Esophagus muscularis mucosa (tissue), 4 donors: Measurements from ENCODE around the gene COL3A1. TPM values are rescaled to one million over a fixed set of nuclear protein-coding genes. Genes with fewer than 3 reads are reported as not detected.

Experiments used
- DNase-seq: peaks from one replicate; pipeline ENCODE4 v3.0.0-alpha.2; 2017; ENCODE audit errors: extremely low spot score
- H3K27ac ChIP-seq, 4 donors: fragments of 200-600 bp; sonication (generic); replicated peaks in 1 of 4; 1 replicate in 3 of 4; 2 replicates in 1 of 4; pipeline ENCODE4 v1.5.1; 2016 to 2019; ENCODE audit warnings: mild to moderate bottlenecking in 1 of 4
- H3K27me3 ChIP-seq, 4 donors: fragments of 200-600 bp; sonication (generic); one replicate each; pipeline versions ENCODE4 v1.5.1 to v1.6.0; 2016 to 2019
- H3K36me3 ChIP-seq, 4 donors: fragments of 200-600 bp; sonication (generic); one replicate each; pipeline ENCODE4 v1.5.1; 2016 to 2019
- H3K4me1 ChIP-seq, 4 donors: fragments of 200-600 bp; sonication (generic); one replicate each; pipeline ENCODE4 v1.5.1; 2016 to 2019
- H3K4me3 ChIP-seq, 4 donors: fragments of 200-600 bp; sonication (generic); 1 replicate in 2 of 4; 2 replicates in 2 of 4; pipeline ENCODE4 v1.5.1; 2016 to 2019; ENCODE audit warnings: mild to moderate bottlenecking in 4 of 4, moderate library complexity in 1 of 4
- H3K9me3 ChIP-seq, 4 donors: fragments of 200-600 bp; sonication (generic); 1 replicate in 3 of 4; 2 replicates in 1 of 4; pipeline ENCODE4 v1.5.1; 2016 to 2019
- EP300 ChIP-seq: sonication (generic); formaldehyde crosslinking; IDR thresholded peaks from one replicate; pipeline ENCODE4 v1.6.1; 2017; ENCODE audit warnings: antibody characterized with exemption
- POLR2A ChIP-seq: fragments of 450-650 bp; IDR thresholded peaks from one replicate; pipeline ENCODE4 v1.6.1; 2017; ENCODE audit warnings: antibody characterized with exemption, moderate library complexity, mild to moderate bottlenecking, low read depth
- POLR2AphosphoS5 ChIP-seq, 2 donors: sonication (generic); formaldehyde crosslinking; IDR thresholded peaks; one replicate each; pipeline ENCODE4 v1.6.1; 2017; ENCODE audit warnings: antibody characterized with exemption in 2 of 2
- WGBS: methylation state at CpG from one replicate; pipeline ENCODE4 v1.1.5; 2018; 5-methylcytosine and 5-hydroxymethylcytosine counted together
- intact Hi-C: fragments of 100-400 bp; cut with DNase I; formaldehyde crosslinking; loops from one replicate; pipeline ENCODE4 v1.15.1; 2023
- total RNA-seq, 4 donors: library from RNA; depleted of rRNA; stranded (reverse); fragments of >200 nt; gene quantifications; one replicate each; pipeline versions ENCODE4 v1.1.0 to v1.2.1, GENCODE V29; 2016
- TF ChIP-seq, protein P1 (sequence below), 3 experiments: fragments of 200-600 bp in 2 of 3; fragments of 450-650 bp in 1 of 3; sonication (generic) in 2 of 3; IDR thresholded peaks; one replicate each; pipeline ENCODE4 v1.5.1; 2017 to 2019; ENCODE audit warnings: antibody characterized with exemption in 3 of 3, mild to moderate bottlenecking in 2 of 3, moderate library complexity in 1 of 3

COL3A1 gene
- total RNA-seq, 4 donors from 2014 or later: 182 to 480 (median 236) TPM

DNA sequence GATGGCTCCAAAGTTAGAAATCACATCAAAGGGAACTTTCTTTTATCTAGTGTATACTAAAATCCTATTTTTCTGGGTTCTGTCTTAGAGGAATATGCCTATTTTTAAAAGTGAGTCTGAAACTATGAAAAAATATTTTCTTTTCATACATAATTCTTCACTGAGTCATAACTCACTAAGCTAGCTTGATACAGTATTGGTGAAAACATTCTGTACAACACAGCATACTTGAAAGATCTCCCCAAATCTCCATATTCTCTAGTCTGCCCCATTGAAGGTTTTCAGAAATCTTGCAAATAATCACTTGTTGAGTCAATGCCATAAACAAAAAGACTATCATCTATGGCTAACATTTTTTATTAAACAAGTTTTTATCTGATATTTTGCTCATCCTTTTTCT, 44.5 kb downstream of the COL3A1 start:
- no peaks in the 10 kb centered on the region for H3K9me3 ChIP-seq
- intact Hi-C loops: no loop called here
- H3K36me3 ChIP-seq: no peaks in the 10 kb centered on the region
- no peak for DNase-seq
- no peak for TF ChIP-seq EP300
- H3K4me3 ChIP-seq: no peak overlapping the region
- no peak overlapping the region for H3K27ac ChIP-seq
- no peaks in the 10 kb centered on the region for H3K27me3 ChIP-seq
- peaks cover 0 to 27% (median 21%) of the 10 kb centered on the region in 4 donors for H3K4me1 ChIP-seq

DNA sequence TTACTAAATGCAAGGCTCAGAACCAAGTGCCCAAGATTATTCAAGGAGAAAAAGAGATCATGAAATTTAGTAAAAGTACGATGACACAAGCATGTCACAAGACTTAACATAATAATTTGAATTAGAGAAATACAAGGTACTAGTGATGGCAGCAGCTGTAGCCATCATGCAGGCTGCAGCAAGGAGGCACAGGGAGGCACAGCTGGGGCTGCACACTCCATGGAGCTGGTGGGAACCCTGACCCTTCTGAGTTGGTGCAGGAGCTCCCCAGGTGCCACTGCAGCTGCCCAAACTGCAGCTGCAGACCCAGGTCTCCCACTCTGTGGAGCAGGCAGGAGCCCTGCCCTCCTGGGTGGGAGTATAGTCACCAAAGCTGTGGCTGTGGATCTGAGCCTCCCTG, 46.0 kb downstream of the COL3A1 start:
- 80% methylated on average over 1 of the region's 1 CpG for WGBS
- Histone ChIP-seq H3K36me3 (no peaks in the 10 kb centered on the region), H3K4me1 (peaks cover 0 to 18% (median 13%) of the 10 kb centered on the region in 4 donors), H3K4me3 (no peak overlapping the region), H3K27ac (peak overlapping the region in 1 of 4 donors; percentile 57), H3K9me3 (no peaks in the 10 kb centered on the region), H3K27me3 (no peaks in the 10 kb centered on the region)
- intact Hi-C loops: no loop called here
- TF ChIP-seq POLR2AphosphoS5 (IDR thresholded peaks at IDR 0.05) (no peak), EP300 (no peak), POLR2A (no peak)
- TF ChIP-seq, protein P1, sequence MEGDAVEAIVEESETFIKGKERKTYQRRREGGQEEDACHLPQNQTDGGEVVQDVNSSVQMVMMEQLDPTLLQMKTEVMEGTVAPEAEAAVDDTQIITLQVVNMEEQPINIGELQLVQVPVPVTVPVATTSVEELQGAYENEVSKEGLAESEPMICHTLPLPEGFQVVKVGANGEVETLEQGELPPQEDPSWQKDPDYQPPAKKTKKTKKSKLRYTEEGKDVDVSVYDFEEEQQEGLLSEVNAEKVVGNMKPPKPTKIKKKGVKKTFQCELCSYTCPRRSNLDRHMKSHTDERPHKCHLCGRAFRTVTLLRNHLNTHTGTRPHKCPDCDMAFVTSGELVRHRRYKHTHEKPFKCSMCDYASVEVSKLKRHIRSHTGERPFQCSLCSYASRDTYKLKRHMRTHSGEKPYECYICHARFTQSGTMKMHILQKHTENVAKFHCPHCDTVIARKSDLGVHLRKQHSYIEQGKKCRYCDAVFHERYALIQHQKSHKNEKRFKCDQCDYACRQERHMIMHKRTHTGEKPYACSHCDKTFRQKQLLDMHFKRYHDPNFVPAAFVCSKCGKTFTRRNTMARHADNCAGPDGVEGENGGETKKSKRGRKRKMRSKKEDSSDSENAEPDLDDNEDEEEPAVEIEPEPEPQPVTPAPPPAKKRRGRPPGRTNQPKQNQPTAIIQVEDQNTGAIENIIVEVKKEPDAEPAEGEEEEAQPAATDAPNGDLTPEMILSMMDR (IDR thresholded peaks at IDR 0.05): no peak
- DNase-seq: no peak

DNA sequence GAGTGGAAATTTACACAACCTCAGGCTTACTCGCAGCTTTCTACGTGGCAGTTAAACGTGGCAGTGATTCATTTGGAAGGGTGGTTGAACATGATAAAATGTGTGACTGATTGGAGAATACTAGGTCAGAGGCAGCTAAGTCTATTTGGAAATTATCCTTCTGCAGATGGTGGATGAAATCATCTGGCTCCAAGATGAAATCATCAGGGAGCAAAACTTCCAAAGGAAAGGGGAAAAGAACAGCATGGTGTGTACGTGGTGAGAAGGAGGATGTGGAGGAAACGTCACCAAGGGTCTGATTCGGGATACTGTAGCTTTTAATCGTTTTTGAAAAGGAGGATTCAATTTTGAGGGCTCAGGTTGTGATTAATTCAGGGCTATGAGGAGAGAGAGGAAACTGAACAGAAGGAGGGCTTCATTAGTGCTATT, 47.9 kb downstream of the COL3A1 start:
- TF ChIP-seq POLR2AphosphoS5 (IDR thresholded peaks at IDR 0.05) (peak; percentile 1 to 41), POLR2A (no peak)
- DNase-seq: no peak
- no peak overlapping the region for H3K4me3 ChIP-seq

GRCh38 chr2:189022492-189022891, 48.3 kb downstream of the COL3A1 start:
- DNase-seq: no peak
- no peaks in the 10 kb centered on the region for H3K36me3 ChIP-seq
- no peaks in the 10 kb centered on the region for H3K27me3 ChIP-seq
- TF ChIP-seq EP300 (no peak), POLR2A (no peak), POLR2AphosphoS5 (IDR thresholded peaks at IDR 0.05) (no peak)
- TF ChIP-seq, protein P1 (IDR thresholded peaks at IDR 0.05): no peak
- peak overlapping the region; percentile 48 to 68 (median 60) for H3K27ac ChIP-seq
- peaks cover 0 to 18% (median 13%) of the 10 kb centered on the region in 4 donors for H3K4me1 ChIP-seq
- no peaks in the 10 kb centered on the region for H3K9me3 ChIP-seq
- no peak overlapping the region for H3K4me3 ChIP-seq
- 60% methylated on average over 3 of the region's 3 CpGs for WGBS
- intact Hi-C loops: no loop called here

More for the DNA sequence above, 47.9 kb downstream of the COL3A1 start:
- H3K9me3 ChIP-seq: no peaks in the 10 kb centered on the region
- no peaks in the 10 kb centered on the region for H3K27me3 ChIP-seq
- H3K4me1 ChIP-seq: peaks cover 0 to 18% (median 13%) of the 10 kb centered on the region in 4 donors
- peak overlapping the region; percentile 48 to 68 (median 60) for H3K27ac ChIP-seq
- no peaks in the 10 kb centered on the region for H3K36me3 ChIP-seq
- intact Hi-C loops: no loop called here
- WGBS: 63% methylated on average over 7 of the region's 7 CpGs

DNA sequence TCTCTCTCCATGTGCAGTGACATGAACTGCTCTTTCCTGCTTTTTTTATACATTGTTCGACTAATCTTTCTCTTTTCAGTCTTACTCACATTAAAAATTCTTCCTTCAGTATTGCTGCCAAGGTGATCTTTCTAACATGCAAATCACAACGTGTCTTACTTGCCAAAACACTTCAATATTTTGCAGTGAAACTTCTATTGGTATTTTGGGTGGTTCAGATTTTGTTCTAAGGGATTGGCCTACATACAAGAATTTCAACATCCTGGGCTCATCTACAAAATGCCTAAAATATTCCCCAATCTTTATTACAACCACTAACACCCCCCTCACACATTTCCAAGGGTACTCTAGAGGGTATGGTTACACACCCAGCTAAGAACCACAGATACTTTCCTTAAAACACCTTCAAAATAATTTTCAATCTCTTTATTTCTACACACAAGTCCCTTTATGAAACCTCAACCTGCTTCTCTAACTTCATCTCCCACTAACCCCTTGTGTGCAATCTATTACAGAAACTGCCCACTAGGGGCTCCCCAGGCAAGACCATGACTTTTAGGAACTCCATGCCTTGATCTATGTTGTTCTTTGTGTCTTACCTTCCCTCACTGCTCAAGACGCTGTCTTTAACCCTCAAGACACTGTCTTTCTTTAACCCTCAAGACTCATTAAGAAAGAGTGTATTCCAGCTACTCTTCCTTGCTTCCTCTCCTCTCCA, 50.9 kb downstream of the COL3A1 start:
- Histone ChIP-seq H3K36me3 (no peaks in the 10 kb centered on the region), H3K4me1 (peaks cover 0 to 18% (median 13%) of the 10 kb centered on the region in 4 donors), H3K27ac (peak overlapping the region; percentile 9 to 48 (median 34)), H3K4me3 (no peak overlapping the region), H3K9me3 (no peaks in the 10 kb centered on the region), H3K27me3 (no peaks in the 10 kb centered on the region)
- intact Hi-C loops: no loop called here
- WGBS: 43% methylated on average over 3 of the region's 3 CpGs
- TF ChIP-seq EP300: no peak
- TF ChIP-seq, protein P1 (IDR thresholded peaks at IDR 0.05): peak in 1 of 3 experiments; percentile 29
- TF ChIP-seq POLR2A: no peak
- TF ChIP-seq POLR2AphosphoS5 (IDR thresholded peaks at IDR 0.05): no peak
- DNase-seq: no peak

- intact Hi-C loops: no loop called here
- H3K9me3 ChIP-seq: no peaks in the 10 kb centered on the region
- TF ChIP-seq EP300: no peak
- no peak for TF ChIP-seq POLR2AphosphoS5 (IDR thresholded peaks at IDR 0.05)
- TF ChIP-seq, protein P1 (IDR thresholded peaks at IDR 0.05): no peak
- no peak for TF ChIP-seq POLR2A
- H3K27ac ChIP-seq: no peak overlapping the region
- H3K27me3 ChIP-seq: no peaks in the 10 kb centered on the region
- H3K4me1 ChIP-seq: peaks cover 0 to 9% (median 0%) of the 10 kb centered on the region in 4 donors
- DNase-seq: no peak
- 91% methylated on average over 1 of the region's 1 CpG for WGBS
- peaks cover 16 to 56% (median 24%) of the 10 kb centered on the region in 4 donors for H3K36me3 ChIP-seq
- H3K4me3 ChIP-seq: no peak overlapping the region
Observed at GRCh38 chr2:189037518-189037917, 63.3 kb downstream of the COL3A1 start.
